ENCODE measurements around the gene CPD. TPM values are rescaled to one million over a fixed set of nuclear protein-coding genes. Genes with fewer than 3 reads are reported as not detected.

Gene CPD
- polyA plus RNA-seq, 6 donors from 2014 or later: 3.7 to 10.8 (median 5.9) TPM

Other genes with a start within 250 kb of the CPD start
- under 1 TPM in 3 of 6 donors, not detected in 3; 0.10 to 0.16 (median 0.11) TPM for gene SLC6A4, start 143.2 kb upstream of the CPD start, polyA plus RNA-seq (ENCODE audit: low read depth in 6 of 6)
- gene BLMH, start 87.0 kb upstream of the CPD start, polyA plus RNA-seq (ENCODE audit: low read depth in 6 of 6): 1 to 10 TPM in 5 of 6 donors, not detected in 1; 3.8 to 9.1 (median 5.3) TPM
- gene TMIGD1, start 44.9 kb upstream of the CPD start, polyA plus RNA-seq (ENCODE audit: low read depth in 6 of 6): not detected
- 10 to 100 TPM; 61.4 to 85.5 (median 70.3) TPM for gene GOSR1, start 98.5 kb downstream of the CPD start, polyA plus RNA-seq (ENCODE audit: low read depth in 6 of 6)